Skin of body (tissue), 3 donors: ENCODE results near the gene MSMO1. TPM values are rescaled to one million over a fixed set of nuclear protein-coding genes. Genes with fewer than 3 reads are reported as not detected.

Experiments used
- DNase-seq: peaks from one replicate; lab custom pipeline; 2025; lab: John Stamatoyannopoulos, UW
- small RNA-seq: library from RNA; depleted of rRNA; stranded (forward); fragments of <200 nt; gene quantifications from one replicate; pipeline ENCODE3, GENCODE V24; 2014; ENCODE audit warnings: low replicate concordance
- total RNA-seq: library from RNA; depleted of rRNA; stranded (reverse); fragments of >200 nt; gene quantifications from one replicate; pipeline ENCODE4 v1.2.3, GENCODE V29; 2014

Gene MSMO1
- total RNA-seq, 1 donor from 2014 or later, result 176 TPM

GRCh38 chr4:165388756-165389155 lies 61.3 kb downstream of the MSMO1 start:
- peak; percentile 59 for DNase-seq

Small RNA genes lying within 50 kb of the gene (small RNA-seq; reads per million reads assigned to genes)
- gene MIR578, result not detected

Other genes starting within 250 kb of the MSMO1 start
- 4.2 TPM for gene TMEM192, start 214.8 kb upstream of the MSMO1 start, total RNA-seq
- 10.1 TPM for gene KLHL2, start 120.1 kb upstream of the MSMO1 start, total RNA-seq
- gene CPE, start 51.3 kb downstream of the MSMO1 start, total RNA-seq, result 87.3 TPM